HG03103 (cell line): ENCODE measurements around the gene PRSS57.

Experiments
- ATAC-seq: cut with Tn5 transposase; IDR thresholded peaks from one replicate; pipeline ENCODE4 v1.9.1; 2021; ENCODE audit warnings: low read depth; ENCODE audit not compliant: unreplicated experiment

Gene PRSS57

GRCh38 chr19:639253-640160 is 55.7 kb downstream of the PRSS57 start, which contains the start of gene FGF22:
Gene FGF22 (plus strand): TSS chr19:639879. CDS start chr19:639926, 47 bp downstream.
- peak; percentile 43 for ATAC-seq

GRCh38 chr19:638906-639252 is 56.4 kb downstream of the PRSS57 start:
- no peak for ATAC-seq
